HEK293 (cell line): Measurements from ENCODE around the gene SHOC2.
A peak's percentile ranks its signal among the peaks of the same experiment; 100 is the strongest.

Experiments used
- CTCF ChIA-PET: fragments of 350-600 bp; formaldehyde crosslinking; extraction: SDS; loops from one replicate; lab custom pipeline; 2021; ENCODE audit warnings: antibody characterized with exemption; lab: Yijun Ruan, JAX
- POLR2A ChIA-PET: fragments of 300-600 bp; formaldehyde crosslinking; extraction: SDS; loops from one replicate; lab custom pipeline; 2020; ENCODE audit warnings: antibody characterized with exemption, inconsistent platforms; lab: Yijun Ruan, JAX
- H3K27ac ChIP-seq: fragments of 200-500 bp; sonication (Bioruptor generic); 2 replicates; pipeline ENCODE4 v1.5.1; 2014; ENCODE audit warnings: low read depth, low read length, control low read depth, inconsistent platforms; ENCODE audit errors: extremely low read depth
- H3K36me3 ChIP-seq, 2 experiments: fragments of 200-500 bp in 1 of 2; sonication (Bioruptor generic) in 1 of 2; 1 replicate in 1 of 2; 2 replicates in 1 of 2; pipeline ENCODE4 v1.5.1; 2014 to 2017; ENCODE audit warnings: inconsistent platforms in 2 of 2, low read length in 2 of 2; ENCODE audit not compliant: control insufficient read depth in 2 of 2, insufficient read depth in 1 of 2
- H3K4me1 ChIP-seq: fragments of 200-500 bp; sonication (Bioruptor generic); 2 replicates; pipeline ENCODE4 v1.5.1; 2014; ENCODE audit warnings: mild to moderate bottlenecking, low read length, inconsistent platforms; ENCODE audit not compliant: control insufficient read depth, insufficient read depth
- H3K4me3 ChIP-seq: 2 replicates; pipeline ENCODE4 v1.5.1; 2011; ENCODE audit warnings: low read depth, mild to moderate bottlenecking, control low read depth, low read length, moderate library complexity
- H3K9me3 ChIP-seq: fragments of 200-500 bp; sonication (Bioruptor generic); 2 replicates; pipeline ENCODE4 v1.5.1; 2014; ENCODE audit warnings: low read depth, low read length, inconsistent platforms; ENCODE audit not compliant: control insufficient read depth, insufficient read depth
- HOXD13 ChIP-seq: sonication (generic); formaldehyde crosslinking; IDR thresholded peaks from 2 replicates; pipeline ENCODE4 v1.8.0; 2022; ENCODE audit warnings: missing genetic modification reagents, borderline replicate concordance
- KLF8 ChIP-seq: fragments of 450-650 bp; formaldehyde crosslinking; IDR thresholded peaks from 2 replicates; pipeline ENCODE4 v1.5.1; 2016; ENCODE audit warnings: missing biosample characterization, missing genetic modification characterization
- ZNF354C ChIP-seq: fragments of 450-650 bp; formaldehyde crosslinking; IDR thresholded peaks from 2 replicates; pipeline ENCODE4 v1.5.1; 2016; ENCODE audit warnings: missing biosample characterization, missing genetic modification characterization, low read depth, borderline replicate concordance
- ZNF658 ChIP-seq: fragments of 450-650 bp; formaldehyde crosslinking; IDR thresholded peaks from 2 replicates; pipeline ENCODE4; 2016; ENCODE audit warnings: missing biosample characterization, missing genetic modification characterization
- ZNF747 ChIP-seq: fragments of 450-650 bp; formaldehyde crosslinking; IDR thresholded peaks from 2 replicates; pipeline ENCODE4 v1.5.1; 2016; ENCODE audit warnings: missing biosample characterization, missing genetic modification characterization
- ZNF791 ChIP-seq: fragments of 450-650 bp; formaldehyde crosslinking; IDR thresholded peaks from 2 replicates; pipeline ENCODE4 v1.5.1; 2016; ENCODE audit warnings: missing biosample characterization, missing genetic modification characterization
- TF ChIP-seq, protein P1 (sequence below): fragments of 450-650 bp; formaldehyde crosslinking; IDR thresholded peaks from 2 replicates; pipeline ENCODE4 v1.5.0; 2017; ENCODE audit warnings: missing biosample characterization, missing genetic modification characterization, borderline replicate concordance
- TF ChIP-seq, protein P2 (sequence below): fragments of 450-650 bp; formaldehyde crosslinking; IDR thresholded peaks from 2 replicates; pipeline ENCODE4 v1.5.1; 2016; ENCODE audit warnings: missing biosample characterization, missing genetic modification characterization, borderline replicate concordance
- TF ChIP-seq, protein P3 (sequence below): fragments of 450-650 bp; formaldehyde crosslinking; IDR thresholded peaks from 2 replicates; pipeline ENCODE4 v1.5.1; 2017; ENCODE audit warnings: missing biosample characterization, missing genetic modification characterization
- TF ChIP-seq, protein P4 (sequence below): fragments of 450-650 bp; formaldehyde crosslinking; IDR thresholded peaks from 2 replicates; pipeline ENCODE4 v1.5.1; 2016; ENCODE audit warnings: missing biosample characterization, missing genetic modification characterization

The SHOC2 gene

DNA sequence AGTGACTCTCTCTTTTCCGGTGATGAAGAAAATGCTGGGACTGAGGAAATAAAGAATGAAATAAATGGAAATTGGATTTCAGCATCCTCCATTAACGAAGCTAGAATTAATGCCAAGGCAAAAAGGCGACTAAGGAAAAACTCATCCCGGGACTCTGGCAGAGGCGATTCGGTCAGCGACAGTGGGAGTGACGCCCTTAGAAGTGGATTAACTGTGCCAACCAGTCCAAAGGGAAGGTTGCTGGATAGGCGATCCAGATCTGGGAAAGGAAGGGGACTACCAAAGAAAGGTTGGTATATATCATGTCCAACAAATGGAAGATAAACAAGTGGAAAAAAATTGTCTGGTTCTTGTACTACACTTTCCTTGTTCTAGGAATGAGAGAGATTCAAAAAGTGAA lies 38.2 kb upstream of the SHOC2 start (continued):
- TF ChIP-seq, protein P1, sequence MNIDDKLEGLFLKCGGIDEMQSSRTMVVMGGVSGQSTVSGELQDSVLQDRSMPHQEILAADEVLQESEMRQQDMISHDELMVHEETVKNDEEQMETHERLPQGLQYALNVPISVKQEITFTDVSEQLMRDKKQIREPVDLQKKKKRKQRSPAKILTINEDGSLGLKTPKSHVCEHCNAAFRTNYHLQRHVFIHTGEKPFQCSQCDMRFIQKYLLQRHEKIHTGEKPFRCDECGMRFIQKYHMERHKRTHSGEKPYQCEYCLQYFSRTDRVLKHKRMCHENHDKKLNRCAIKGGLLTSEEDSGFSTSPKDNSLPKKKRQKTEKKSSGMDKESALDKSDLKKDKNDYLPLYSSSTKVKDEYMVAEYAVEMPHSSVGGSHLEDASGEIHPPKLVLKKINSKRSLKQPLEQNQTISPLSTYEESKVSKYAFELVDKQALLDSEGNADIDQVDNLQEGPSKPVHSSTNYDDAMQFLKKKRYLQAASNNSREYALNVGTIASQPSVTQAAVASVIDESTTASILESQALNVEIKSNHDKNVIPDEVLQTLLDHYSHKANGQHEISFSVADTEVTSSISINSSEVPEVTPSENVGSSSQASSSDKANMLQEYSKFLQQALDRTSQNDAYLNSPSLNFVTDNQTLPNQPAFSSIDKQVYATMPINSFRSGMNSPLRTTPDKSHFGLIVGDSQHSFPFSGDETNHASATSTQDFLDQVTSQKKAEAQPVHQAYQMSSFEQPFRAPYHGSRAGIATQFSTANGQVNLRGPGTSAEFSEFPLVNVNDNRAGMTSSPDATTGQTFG, result no peak
- TF ChIP-seq, all 188 proteins: peak for 2

DNA sequence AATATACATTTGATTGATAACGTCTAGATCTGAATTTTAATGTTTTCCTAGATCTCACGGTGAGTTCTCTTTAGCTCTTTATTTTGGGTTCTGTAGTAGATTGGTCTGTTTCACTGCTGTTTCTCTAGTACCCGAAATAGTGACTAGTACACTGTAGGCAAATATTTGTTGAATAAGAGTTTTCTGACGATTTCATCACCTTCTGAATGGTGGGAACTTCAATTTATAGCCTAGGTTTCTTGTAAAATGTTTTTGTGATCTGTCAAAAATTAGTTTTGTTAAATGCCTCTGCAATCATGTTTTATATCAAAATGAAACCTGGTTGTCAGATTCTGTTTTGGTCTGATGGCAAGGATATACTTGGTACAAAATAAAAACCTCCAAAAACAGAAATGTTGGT lies 37.5 kb upstream of the SHOC2 start:
- no peak overlapping the region for H3K27ac ChIP-seq
- ChIA-PET POLR2A (no interaction called here), CTCF (interaction anchor here (0.6 to 2.3 kb wide), 6 partner anchors 11 to 193 kb away, joined by 3 to 8 read pairs (median 3); no protein-coding TSS in a partner anchor)
- no peaks in the 10 kb centered on the region for H3K9me3 ChIP-seq
- no peaks in the 10 kb centered on the region for H3K4me1 ChIP-seq
- H3K4me3 ChIP-seq, result no peak overlapping the region
- H3K36me3 ChIP-seq, result peaks cover 63 to 72% of the 10 kb centered on the region in 2 experiments
- no peak for TF ChIP-seq ZNF747 (tag by site-specific recombination)
- TF ChIP-seq ZNF658 (tag by site-specific recombination), result no peak
- TF ChIP-seq, protein P2, sequence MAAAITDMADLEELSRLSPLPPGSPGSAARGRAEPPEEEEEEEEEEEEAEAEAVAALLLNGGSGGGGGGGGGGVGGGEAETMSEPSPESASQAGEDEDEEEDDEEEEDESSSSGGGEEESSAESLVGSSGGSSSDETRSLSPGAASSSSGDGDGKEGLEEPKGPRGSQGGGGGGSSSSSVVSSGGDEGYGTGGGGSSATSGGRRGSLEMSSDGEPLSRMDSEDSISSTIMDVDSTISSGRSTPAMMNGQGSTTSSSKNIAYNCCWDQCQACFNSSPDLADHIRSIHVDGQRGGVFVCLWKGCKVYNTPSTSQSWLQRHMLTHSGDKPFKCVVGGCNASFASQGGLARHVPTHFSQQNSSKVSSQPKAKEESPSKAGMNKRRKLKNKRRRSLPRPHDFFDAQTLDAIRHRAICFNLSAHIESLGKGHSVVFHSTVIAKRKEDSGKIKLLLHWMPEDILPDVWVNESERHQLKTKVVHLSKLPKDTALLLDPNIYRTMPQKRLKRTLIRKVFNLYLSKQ, result no peak
- TF ChIP-seq ZNF791 (tag by site-specific recombination), result no peak
- TF ChIP-seq, protein P3, sequence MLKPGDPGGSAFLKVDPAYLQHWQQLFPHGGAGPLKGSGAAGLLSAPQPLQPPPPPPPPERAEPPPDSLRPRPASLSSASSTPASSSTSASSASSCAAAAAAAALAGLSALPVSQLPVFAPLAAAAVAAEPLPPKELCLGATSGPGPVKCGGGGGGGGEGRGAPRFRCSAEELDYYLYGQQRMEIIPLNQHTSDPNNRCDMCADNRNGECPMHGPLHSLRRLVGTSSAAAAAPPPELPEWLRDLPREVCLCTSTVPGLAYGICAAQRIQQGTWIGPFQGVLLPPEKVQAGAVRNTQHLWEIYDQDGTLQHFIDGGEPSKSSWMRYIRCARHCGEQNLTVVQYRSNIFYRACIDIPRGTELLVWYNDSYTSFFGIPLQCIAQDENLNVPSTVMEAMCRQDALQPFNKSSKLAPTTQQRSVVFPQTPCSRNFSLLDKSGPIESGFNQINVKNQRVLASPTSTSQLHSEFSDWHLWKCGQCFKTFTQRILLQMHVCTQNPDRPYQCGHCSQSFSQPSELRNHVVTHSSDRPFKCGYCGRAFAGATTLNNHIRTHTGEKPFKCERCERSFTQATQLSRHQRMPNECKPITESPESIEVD (tag by site-specific recombination), result peak; percentile 66

DNA sequence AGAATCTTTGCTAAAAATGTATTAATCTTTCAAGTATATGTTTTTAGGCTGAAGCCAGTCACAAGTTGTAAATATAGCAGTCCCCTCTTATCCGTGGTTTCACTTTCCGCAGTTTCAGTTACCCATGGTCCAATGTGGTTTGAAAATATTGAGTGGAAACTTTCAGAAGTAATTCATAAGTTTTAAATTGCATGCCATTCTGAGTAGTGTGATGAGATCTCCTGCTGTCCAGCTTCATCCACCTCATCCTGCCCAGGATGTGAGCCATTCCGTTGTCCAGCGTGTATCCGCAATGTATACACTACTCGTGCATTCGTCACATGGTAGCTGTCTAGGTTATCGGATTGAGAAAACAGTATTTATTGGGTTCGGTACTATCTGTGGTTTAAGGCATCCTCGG lies 35.5 kb upstream of the SHOC2 start:
- Histone ChIP-seq H3K4me1 (no peaks in the 10 kb centered on the region), H3K27ac (no peak overlapping the region), H3K36me3 (peaks cover 67 to 69% of the 10 kb centered on the region in 2 experiments), H3K9me3 (no peaks in the 10 kb centered on the region), H3K4me3 (no peak overlapping the region)
- ChIA-PET POLR2A (no interaction called here), CTCF (interaction anchor here (0.6 to 1.0 kb wide), 2 partner anchors 10 to 141 kb away, joined by 3 to 4 read pairs; no protein-coding TSS in a partner anchor)
- TF ChIP-seq KLF8 (tag by site-specific recombination), result no peak
- TF ChIP-seq HOXD13 (CRISPR knock-in tag), result no peak
- TF ChIP-seq, protein P4, sequence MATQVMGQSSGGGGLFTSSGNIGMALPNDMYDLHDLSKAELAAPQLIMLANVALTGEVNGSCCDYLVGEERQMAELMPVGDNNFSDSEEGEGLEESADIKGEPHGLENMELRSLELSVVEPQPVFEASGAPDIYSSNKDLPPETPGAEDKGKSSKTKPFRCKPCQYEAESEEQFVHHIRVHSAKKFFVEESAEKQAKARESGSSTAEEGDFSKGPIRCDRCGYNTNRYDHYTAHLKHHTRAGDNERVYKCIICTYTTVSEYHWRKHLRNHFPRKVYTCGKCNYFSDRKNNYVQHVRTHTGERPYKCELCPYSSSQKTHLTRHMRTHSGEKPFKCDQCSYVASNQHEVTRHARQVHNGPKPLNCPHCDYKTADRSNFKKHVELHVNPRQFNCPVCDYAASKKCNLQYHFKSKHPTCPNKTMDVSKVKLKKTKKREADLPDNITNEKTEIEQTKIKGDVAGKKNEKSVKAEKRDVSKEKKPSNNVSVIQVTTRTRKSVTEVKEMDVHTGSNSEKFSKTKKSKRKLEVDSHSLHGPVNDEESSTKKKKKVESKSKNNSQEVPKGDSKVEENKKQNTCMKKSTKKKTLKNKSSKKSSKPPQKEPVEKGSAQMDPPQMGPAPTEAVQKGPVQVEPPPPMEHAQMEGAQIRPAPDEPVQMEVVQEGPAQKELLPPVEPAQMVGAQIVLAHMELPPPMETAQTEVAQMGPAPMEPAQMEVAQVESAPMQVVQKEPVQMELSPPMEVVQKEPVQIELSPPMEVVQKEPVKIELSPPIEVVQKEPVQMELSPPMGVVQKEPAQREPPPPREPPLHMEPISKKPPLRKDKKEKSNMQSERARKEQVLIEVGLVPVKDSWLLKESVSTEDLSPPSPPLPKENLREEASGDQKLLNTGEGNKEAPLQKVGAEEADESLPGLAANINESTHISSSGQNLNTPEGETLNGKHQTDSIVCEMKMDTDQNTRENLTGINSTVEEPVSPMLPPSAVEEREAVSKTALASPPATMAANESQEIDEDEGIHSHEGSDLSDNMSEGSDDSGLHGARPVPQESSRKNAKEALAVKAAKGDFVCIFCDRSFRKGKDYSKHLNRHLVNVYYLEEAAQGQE (tag by site-specific recombination), result peak; percentile 24; the same call in 1 of the 2 replicates
- no peak for TF ChIP-seq ZNF354C
